Amniotic stem cell (primary cell): Measurements from ENCODE around the gene XPNPEP2.

Experiments
- DNase-seq: peaks from one replicate; lab custom pipeline; 2025; lab: John Stamatoyannopoulos, UW

Gene XPNPEP2, protein sequence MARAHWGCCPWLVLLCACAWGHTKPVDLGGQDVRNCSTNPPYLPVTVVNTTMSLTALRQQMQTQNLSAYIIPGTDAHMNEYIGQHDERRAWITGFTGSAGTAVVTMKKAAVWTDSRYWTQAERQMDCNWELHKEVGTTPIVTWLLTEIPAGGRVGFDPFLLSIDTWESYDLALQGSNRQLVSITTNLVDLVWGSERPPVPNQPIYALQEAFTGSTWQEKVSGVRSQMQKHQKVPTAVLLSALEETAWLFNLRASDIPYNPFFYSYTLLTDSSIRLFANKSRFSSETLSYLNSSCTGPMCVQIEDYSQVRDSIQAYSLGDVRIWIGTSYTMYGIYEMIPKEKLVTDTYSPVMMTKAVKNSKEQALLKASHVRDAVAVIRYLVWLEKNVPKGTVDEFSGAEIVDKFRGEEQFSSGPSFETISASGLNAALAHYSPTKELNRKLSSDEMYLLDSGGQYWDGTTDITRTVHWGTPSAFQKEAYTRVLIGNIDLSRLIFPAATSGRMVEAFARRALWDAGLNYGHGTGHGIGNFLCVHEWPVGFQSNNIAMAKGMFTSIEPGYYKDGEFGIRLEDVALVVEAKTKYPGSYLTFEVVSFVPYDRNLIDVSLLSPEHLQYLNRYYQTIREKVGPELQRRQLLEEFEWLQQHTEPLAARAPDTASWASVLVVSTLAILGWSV

DNA sequence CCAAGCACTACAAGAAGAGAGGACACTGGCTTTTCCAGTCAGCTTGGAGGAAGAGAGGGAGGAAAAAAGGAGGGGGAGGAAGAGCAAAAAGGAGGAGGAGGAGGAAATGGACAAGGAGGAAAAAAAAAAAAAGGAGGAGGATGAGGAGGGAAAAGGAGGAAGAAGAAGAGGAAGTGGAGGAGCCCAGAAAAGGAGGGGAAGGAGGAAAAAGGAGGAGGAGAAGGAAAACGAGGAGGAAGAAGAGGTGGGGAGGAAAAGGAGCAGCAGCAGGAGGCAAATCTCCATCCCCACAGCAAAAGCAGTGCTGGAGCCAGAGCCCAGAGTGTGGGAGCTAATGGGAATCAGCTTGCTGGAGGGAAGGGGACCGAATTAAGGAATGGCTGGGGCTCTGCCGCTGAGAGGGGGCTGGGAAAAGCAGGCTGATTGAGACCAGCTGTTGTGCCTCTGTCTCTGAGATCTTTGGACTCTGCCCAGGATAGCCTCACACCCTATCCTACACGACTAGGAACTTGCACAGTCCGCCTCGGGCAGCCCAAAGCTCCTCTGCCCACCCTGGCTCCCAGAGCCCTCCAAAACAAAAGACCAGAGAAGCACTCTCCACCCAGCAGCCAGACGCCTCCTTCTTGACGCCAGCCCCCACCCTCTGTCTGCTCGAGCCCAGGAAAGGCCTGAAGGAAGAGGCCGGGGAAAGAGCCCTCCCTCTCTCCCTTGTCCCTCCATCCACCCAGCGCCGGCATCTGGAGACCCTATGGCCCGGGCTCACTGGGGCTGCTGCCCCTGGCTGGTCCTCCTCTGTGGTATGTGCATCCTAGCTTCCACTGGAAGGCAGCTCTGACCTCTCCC is at the start of gene XPNPEP2:
TSS of gene XPNPEP2 (plus strand) at position 514 of the 843 bp plus-strand sequence. CDS start at position 749, 235 bp downstream.
- no peak for DNase-seq

DNA sequence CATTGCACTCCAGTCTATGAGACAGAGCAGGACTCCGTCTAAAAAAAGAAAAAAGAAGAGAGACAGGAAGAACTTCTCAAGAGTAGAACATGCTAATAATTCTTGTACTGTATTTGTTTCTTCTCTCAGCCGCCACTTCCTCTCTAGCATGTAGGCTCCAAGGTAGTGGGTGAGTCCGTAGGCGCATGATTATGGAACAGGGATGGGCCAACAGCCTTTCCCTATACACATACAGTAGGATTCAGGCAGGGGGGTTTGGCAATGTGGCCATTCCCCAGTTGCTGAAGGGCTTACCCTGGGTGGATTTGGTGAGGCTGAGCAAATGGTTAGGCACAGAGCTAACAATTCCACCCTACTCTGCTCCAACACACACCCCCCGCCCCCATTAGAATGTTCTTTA is 49.0 kb upstream of the XPNPEP2 start:
- no peak for DNase-seq

DNA sequence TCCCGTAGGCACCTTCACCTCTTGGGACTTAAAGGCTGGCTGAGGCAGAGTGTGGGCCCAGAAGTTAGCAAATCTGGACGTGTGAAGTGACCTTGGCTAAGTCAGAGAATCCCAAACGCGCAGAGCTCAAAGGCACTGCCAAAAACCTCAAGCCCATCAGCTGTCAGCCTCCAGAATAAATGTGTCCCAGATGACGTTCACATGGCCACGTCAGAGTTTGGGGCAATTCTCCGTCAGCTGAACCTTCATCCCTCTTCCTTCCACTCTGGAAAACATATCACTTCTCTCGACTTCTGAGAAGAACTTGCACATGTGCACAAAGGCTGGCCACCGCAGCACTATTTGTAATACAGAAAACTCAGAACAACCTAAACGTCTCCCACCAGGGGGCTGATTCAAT is 48.3 kb upstream of the XPNPEP2 start:
- no peak for DNase-seq

DNA sequence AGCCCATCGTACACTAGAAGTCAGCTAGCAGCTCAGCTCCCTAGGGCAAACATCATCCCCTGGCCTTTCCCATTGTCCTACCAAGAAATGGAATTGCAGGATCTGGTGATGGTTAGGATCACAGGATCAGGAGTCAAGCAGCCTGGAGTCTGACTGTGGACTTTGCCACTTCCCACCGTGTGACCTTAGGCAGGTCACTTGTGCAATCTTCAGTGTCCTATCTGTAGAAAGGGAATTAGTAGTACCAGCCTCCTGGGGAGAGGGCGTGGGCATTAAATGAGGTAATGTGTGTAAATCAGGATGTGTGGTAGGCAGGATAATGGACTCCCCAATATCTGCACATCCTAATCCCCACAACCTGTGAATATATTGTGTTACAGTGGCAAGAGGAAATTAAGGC is 45.4 kb upstream of the XPNPEP2 start:
- no peak for DNase-seq

DNA sequence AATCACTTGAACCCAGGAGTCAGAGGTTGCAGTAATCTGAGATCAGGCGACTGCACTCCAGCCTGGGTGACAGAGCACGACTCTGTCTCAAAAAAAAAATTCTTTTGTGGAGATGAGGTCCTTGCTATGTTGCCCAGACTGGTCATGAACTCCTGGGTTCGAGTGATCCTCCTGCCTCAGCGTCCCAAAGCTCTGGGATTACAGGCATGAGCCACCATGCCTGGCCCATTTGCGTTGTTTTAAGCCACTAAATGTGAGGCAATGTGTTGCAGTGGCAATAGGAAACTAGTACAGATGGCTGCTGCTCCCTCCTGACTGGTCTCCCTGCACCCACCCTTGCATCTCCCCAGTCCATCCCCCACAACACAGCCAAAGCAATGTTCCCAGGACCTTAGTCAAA is 44.0 kb upstream of the XPNPEP2 start:
- no peak for DNase-seq

DNA sequence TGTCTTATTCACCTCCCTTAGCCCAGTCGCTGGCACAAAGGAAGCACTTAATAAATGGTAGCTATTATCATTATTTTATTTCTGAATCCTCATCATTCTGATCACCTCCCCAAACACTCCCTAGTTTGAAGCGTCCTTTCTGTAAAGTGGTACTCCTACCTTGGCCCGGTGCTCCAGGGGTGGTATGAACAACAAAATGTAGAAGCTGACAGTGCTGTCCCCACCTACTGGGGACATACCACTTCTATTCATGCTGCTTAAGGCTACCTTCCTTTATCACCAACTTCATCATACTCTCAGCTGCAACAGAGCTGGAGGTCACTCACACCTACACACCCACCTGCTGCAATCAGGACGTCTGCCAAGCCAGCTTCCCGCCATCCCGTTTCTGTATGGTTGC is 43.2 kb upstream of the XPNPEP2 start:
- no peak for DNase-seq

DNA sequence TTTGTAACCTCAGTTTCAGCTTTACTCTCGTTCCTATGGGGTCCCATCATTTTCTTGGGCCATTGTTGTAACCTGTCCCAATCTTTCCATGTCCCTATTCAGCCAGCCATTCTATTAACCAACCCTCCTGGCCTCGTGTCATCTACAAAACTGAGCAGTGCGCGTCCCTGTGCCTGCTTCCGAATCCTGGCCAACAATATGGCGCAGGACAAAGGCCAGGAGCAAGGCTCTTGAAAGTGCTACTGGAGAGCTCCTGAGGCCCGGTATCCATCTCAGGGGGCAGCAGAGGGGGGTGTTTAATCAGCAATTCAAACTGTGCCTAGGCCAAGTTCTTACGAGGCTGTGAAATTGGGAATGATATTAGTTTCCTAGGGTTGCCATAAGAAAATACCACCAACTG is 42.8 kb upstream of the XPNPEP2 start:
- no peak for DNase-seq

DNA sequence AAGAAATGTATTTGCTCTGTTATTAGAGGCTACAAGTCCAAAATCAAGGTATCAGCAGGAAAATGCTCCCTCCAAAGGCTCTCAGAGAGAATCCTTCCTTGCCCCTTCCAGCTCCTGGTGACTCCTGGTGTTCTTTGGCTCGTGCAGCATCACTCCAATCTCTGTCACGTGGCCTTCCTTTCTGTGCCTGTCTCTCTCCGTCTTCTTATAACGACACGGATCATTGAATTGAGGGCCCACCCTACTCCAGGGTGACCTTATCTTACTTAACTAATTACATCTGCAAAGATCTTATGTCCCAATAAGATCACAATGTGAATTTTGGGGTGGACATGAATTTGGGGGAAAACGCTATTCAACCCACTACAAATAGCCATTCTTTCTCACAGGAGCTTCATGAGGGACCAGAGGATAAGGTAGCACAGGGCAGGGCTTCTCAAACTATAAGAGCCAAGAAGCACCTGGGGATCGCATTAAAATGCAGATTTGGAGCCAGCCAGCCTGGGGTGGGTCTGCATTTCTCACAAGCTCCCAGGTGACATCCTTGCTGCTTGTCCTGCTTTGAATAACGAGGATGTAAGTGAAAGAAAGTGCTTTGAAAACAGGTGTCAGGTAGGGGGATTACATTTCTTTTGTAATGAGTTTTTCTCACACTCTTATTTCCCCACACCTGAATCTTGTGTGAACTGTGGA is 42.2 kb upstream of the XPNPEP2 start:
- no peak for DNase-seq

DNA sequence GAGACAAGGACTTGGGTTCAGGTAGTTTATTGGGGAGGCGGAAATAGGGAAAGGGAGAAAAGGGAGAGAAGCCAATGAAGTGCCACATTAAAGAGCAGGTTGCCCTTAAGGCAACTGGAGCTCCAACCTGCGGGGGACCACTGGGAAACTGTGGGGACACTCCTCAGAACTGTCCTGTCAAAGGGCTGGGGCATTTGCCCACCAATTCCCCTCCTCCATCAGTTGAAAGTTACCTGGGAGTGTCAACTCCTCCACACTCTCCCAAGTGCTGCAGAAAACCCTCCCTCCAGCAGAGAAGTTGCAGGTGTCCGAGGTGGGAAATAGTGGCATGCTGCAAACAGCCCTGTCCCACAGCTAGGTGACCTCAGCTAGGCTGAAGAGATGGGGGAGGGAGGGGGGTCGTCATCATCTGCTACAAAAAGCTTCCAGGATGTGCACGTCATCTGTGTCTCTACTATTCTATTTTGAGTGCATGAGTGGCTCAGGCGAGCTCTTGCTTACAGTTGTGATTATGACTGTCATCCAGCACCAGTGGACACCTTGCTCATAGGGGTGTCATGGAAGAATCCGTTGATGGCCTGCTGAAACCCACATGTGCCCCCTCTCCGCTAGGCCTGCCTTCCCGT is 41.5 kb upstream of the XPNPEP2 start:
- DNase-seq = no peak

DNA sequence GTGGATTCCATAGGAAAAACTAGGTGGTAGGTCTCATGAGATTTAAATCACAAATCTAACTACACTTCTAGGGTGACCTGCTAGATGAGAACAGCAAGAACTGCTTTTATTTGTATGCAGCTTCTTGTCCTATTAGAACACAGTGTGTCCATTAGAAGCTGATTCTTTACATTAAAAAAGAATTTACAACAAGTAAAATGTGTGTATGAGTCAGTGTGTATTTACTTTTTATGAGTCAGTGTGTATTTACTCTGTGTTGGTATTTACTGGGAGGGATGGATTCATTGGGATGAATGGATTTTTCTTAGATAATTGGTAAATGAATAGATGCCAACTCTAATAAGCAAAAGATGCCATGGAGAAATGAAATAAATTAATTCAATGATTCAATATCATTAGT is 40.6 kb upstream of the XPNPEP2 start:
- no peak for DNase-seq

DNA sequence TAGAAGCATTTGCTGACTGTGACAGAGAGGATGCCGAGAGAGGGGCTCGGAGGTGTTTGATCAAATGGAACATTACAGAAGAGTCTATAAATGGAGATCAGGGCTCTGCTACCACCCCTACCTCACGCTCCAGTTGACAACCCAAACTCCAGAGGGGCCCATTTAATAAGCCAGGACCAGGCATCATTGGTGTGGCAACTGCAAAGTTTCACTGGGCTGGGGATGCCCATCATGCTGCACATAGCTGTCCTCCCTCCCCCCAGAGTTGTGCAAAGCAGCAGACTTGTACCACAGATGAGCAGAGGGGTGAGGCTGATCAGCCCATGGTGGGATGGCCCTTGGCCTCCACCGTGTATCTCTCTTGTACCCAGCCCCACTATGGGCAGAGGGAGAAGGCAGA is 38.2 kb upstream of the XPNPEP2 start:
- DNase-seq = no peak

DNA sequence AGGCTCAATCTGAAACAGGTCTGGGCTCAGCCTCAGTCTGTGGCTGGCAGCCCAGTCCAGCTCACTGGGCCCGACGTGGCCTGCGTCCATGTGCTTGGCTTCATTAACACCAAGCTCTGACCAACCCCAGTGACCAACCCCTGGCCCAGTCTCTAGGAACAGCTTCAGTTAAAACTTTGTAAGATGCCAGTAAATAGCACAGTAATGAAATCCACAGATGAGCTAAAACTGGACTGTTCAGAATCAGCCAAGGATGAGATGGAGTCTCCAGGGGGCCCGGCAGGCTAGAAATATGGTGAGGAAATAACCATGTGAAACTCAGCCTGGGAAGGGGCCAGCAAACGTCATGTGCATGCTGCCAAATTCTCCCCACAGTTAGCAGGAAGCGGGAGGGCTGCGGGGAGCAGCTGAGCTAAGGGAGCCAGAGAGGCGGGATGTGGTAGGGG is 37.1 kb upstream of the XPNPEP2 start:
- DNase-seq = no peak

DNA sequence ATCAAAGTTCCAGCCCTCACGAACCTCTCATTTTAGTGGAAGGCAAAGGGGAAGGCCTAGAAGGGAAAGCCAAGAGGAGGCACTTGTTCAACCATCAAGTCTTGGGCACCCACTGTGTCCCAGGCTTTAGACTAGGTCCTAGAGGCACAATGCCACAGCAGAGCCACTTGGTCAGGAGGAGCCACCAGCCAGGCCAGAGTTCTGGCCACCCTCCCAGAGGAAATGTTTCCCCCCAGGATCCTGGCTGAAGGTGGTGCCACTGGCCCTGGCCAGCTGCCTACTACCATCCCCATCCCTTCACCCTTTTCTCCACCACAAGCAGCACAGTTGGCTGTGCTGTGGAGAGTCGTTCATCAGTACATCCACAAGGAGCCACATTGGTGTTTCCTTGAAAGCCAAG is 34.3 kb upstream of the XPNPEP2 start:
- DNase-seq = no peak

DNA sequence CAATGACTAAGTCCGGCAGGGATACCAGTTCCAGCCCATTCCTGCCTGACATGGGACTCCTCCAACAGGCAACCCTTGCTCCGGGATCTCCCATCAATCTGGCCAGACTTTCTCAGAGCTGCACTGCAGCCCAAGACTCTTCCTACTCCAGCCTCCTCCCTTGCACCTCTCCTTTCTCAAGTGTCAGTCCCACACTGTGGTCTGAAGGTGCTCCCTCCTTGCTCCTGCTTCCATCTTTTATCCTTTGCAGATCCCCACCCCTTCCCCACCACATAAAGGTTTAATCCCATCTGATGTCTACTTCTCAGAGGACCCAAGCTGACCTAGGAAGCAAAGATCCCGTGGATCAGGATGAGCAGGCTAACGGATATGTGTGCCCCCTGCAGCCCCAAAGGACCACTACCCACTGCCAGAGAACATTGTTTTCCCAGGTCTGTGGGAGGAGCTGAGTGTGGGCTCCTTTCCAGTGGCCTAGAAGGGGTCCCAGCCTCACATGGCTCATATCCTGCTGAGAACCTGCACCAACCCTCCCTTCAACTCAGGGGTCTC is 33.3 kb upstream of the XPNPEP2 start:
- no peak for DNase-seq

DNA sequence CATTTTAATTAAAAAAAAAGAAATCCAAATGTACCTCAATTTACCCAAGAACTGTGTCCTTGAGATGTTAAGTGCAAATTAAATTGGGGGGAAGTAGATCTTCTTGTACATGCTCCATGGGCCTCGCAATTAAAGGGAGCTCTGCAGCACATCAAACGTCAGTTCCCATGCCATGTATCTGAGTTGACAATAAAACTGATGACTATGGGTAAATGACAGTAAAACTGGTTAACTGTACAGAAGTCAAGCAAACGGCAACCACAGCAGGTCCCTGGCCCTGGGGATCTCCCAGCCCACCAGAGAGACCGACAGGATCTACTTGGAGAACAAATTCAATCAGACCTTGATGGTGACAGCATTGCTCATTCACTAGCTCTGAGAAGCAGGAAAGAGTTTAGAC is 32.8 kb upstream of the XPNPEP2 start:
- DNase-seq = no peak

DNA sequence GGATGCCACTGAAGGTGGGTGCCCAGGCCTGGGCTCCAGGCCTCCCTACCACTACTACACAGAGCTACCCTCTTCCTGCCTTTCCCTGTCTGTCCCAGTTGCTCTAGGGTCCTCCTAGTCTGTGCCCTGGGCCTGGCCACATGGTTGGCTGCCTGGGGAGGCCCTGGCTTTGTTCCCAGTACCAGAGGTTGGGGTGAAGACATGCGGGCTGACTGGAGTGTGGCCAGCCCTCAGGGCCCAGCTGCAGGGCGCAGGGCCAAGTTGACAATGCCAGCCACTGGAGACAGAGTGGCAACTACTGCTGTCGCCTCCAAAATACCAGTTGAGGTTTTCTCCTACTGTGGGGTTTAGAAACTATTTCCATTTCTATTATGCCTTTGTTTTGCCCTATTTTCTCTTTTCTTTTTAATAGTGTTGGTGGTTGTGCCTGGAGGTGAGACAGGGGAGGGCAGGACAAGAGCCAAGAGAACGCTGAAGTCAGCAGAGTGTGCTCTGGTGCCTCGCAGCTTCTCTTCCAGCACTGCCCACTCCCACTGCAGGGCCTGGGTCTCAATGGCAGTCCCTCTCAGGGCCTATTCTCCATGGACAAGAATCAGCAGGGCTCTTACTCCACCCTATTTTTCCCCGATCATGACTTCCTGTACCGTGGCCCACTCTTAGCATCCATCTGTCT is 32.2 kb upstream of the XPNPEP2 start:
- no peak for DNase-seq

DNA sequence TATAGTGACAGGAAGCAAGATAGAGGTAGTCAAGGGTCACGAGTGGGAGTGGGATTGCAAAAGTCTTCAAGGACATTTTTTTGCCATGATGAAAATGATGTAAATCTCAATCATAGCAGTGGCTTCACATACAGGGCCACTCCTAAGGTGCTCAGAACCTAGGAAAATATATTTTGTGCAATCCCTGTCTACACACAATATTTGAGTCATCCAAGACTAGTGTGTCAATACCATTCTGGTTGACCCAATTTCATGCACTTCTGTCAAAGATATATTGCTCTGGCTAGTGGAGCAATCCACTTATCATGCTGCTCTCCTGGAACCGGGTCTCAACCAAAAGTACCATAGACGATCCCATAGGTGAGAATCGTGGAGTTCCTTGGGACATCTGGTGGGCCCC is 24.2 kb upstream of the XPNPEP2 start:
- no peak for DNase-seq

DNA sequence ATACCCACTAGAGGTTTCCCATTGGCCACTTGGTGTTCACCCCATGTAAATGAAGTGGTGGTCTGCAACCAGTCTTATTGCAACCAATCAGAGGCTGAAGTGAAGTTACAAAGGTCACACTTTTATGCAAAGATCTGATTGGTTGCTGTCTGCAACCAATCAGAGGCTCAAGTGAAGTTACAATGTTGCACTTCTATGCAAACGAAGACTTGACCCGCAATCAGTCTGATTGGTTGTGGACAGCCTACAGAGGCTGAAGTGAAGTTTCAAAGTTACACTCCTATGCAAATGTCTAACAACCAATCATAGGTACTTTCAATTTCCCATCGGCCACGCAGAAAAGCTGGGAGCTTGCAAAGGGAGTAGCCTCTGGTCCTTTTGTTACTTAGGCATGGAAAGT is 22.3 kb upstream of the XPNPEP2 start:
- DNase-seq = no peak

DNA sequence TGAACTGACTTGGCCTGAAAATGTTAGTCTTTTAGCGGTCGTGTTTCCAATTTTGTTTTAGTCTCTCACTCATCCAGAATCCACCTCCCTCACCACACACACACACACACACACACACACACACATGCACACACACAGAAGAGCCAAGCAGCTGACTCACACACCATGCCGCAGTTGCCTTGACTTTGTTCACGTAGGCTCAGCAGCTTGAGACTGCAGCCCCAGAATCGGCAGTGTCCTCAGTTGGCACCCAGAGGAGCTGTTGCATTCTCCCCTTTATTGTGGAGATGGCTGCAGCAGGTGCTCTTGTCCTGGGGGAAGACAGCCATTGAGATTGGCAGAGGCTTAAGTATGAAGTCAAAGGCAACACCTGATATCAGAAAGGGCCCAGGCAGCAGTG is 20.9 kb upstream of the XPNPEP2 start:
- peak; percentile 2 for DNase-seq

DNA sequence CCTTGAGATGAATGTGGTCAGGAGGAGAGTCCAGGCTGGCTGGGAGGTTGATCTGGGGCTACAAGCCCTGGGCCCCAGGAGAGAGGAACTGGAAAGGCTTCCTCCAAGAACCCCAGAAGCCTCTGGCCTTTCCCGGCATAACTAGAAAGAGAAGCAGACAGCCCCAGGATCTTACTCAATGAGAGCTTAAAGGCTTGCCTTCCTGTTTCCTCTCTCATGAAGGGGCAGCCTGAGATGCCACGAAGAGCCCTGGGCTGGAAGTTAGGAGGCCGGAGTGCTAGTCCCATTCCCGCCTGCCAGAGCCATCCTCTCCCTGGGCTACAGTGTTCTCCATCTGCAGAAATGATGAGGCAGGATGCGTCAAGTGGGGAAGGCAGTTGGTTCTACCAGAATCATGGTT is 20.1 kb upstream of the XPNPEP2 start:
- no peak for DNase-seq

DNA sequence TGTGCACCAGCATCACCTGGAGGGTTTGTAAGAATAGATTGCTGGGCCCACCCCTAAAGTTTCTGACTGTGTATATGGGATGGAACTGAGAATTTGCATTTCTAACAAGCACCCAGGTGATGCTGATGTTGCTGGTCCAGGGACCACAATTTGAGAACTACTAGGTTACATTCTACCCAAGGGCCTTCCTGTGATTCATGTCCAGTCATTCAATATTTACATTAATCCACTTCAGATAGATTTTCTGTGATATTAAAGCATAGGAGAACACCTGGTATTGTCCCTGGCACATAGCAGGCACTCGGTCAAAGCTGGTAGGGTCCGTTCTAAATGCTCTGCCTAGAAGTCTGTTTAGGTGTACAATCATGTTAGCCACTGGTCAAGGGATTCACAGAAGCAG is 19.5 kb upstream of the XPNPEP2 start:
- DNase-seq = no peak
